ENCODE results near the gene RHOF.

- TF ChIP-seq CTCF (IDR thresholded peaks at IDR 0.05) (no peak), POLR2A (IDR thresholded peaks at IDR 0.05) (no peak), POLR2AphosphoS5 (IDR thresholded peaks at IDR 0.05) (no peak)
These were observed 28.7 kb downstream of the RHOF start for GRCh38 chr12:121764808-121765207.

Measured in prostate gland (tissue), 2 donors.